GM10266 (cell line): Measurements from ENCODE around the gene FOXO6.

Source experiments
- DNase-seq: peaks from one replicate; pipeline ENCODE4 v3.0.0; 2012; ENCODE audit errors: extremely low spot score
- CTCF ChIP-seq: IDR thresholded peaks from 2 replicates; pipeline ENCODE4 v1.5.1; 2012; ENCODE audit warnings: mild to moderate bottlenecking, low read depth; ENCODE audit not compliant: control insufficient read depth, insufficient read depth; ENCODE audit errors: missing control alignments

Gene FOXO6

GRCh38 chr1:41378222-41378621 is 17.0 kb downstream of the FOXO6 start:
- no peak for TF ChIP-seq CTCF
- DNase-seq, result no peak

- DNase-seq, result no peak
- TF ChIP-seq CTCF, result no peak
Measured at GRCh38 chr1:41378999-41379737, 17.9 kb downstream of the FOXO6 start.

- TF ChIP-seq CTCF, result no peak
- no peak for DNase-seq
Measured at GRCh38 chr1:41379738-41380130, 18.5 kb downstream of the FOXO6 start.

GRCh38 chr1:41380195-41380594 is 19.0 kb downstream of the FOXO6 start:
- DNase-seq, result no peak
- no peak for TF ChIP-seq CTCF

- DNase-seq, result peak; percentile 36
- no peak for TF ChIP-seq CTCF
Measured at GRCh38 chr1:41380979-41381691, 19.9 kb downstream of the FOXO6 start.

GRCh38 chr1:41381692-41382479 is 20.7 kb downstream of the FOXO6 start:
- DNase-seq, result peak; percentile 67
- TF ChIP-seq CTCF, result no peak
